ENCODE measurements around the gene NES.
"Not testable (repeated sequence)": the region's sequence is repeated elsewhere in the genome, so short reads cannot be mapped to it uniquely, and the experiment has no call there.

Gene NES

DNA sequence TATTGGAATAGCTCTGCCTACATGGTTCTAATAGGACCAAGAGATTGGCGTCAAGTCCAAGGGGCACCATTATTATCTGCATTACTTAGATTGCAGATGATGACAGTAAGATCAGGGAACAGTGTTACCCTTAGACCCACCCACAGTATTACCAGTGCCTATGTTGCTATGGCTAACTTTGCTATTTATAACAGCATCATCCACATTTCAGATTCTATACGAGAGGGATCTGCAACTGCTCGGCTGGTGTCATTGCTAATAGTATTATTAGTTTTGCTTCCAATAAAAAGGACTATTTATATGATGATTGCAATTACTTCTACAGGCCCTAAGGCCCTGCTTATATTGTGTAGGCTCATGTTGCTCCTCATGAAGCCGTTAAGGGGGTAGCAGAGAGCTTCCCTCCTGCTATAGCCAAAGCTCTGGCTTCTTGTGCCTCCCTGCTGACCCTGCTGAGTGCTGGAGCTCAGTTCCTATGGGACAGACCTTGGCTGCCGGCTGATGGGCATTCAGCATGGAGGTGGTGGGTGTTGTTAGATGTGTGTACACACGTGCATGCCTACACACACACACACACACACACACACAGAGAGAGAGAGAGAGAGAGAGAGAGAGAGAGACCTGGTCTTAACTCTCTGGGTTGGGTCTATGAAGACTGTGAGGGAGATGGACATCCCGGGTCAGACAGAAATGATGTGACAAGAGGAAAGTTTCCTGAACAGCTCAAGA lies 34.0 kb downstream of the NES start:
- no peak for DNase-seq

DNA sequence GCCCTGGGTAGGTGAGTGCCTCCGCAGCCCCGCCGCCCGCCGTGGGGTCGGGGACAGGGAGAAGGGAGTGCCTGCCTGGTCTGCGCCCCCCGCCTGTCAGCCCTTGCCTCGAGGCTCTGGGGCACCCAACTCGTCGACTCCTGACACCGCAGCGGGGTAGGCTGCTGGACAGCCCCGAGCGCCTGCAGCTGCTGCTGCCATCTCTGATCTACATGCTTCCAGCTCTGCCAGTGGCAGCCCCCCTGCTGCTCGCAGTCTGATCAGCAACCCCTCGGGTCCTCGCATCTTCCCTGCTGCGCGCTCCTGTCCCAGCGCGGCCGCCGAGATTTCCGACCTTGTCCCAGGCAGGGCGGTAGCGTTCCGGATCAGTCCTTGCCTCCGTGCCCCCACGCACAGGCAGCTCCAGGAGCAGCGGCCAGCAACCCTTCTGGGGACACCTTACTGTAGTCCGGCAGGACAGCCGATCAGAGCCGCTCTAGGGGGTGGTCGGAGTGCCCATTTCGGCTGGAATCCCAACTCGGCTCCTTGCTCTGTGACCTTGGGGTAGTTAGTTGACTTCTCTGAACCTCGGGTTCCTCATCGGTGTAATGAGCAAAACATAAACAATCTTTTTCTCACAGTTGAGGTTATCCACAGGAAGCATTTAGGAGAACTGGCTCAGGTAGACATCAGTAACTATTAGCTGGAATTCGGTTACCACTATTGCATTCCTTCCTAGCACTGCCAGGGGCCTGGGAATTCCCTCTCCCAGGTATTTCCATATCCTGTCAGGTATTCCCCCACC lies 34.8 kb downstream of the NES start:
- DNase-seq: no peak

DNA sequence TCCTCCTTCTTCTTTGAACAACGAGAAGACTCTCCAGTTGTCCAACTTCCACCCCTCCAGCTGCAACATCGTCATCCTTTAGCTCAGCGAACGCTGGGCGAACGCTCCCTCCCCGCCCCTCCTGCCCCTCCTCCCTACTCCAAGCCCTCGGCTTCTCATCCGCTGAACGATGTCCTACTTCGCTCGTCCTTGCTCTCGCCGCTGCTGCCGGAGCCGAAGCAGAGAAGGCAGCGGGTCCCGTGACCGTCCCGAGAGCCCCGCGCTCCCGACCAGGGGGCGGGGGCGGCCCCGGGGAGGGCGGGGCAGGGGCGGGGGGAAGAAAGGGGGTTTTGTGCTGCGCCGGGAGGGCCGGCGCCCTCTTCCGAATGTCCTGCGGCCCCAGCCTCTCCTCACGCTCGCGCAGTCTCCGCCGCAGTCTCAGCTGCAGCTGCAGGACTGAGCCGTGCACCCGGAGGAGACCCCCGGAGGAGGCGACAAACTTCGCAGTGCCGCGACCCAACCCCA lies 35.4 kb downstream of the NES start, which contains the start of gene BCAN:
Gene BCAN (plus strand): TSS at position 357 of the 504 bp plus-strand sequence. CDS start 3,938 bp downstream, outside the sequence.
- DNase-seq: peak; percentile 46

- no peak for DNase-seq
These were observed 36.1 kb downstream of the NES start for GRCh38 chr1:156640842-156641706.

- no peak for DNase-seq
These were observed 37.6 kb downstream of the NES start for GRCh38 chr1:156639601-156640101.

DNA sequence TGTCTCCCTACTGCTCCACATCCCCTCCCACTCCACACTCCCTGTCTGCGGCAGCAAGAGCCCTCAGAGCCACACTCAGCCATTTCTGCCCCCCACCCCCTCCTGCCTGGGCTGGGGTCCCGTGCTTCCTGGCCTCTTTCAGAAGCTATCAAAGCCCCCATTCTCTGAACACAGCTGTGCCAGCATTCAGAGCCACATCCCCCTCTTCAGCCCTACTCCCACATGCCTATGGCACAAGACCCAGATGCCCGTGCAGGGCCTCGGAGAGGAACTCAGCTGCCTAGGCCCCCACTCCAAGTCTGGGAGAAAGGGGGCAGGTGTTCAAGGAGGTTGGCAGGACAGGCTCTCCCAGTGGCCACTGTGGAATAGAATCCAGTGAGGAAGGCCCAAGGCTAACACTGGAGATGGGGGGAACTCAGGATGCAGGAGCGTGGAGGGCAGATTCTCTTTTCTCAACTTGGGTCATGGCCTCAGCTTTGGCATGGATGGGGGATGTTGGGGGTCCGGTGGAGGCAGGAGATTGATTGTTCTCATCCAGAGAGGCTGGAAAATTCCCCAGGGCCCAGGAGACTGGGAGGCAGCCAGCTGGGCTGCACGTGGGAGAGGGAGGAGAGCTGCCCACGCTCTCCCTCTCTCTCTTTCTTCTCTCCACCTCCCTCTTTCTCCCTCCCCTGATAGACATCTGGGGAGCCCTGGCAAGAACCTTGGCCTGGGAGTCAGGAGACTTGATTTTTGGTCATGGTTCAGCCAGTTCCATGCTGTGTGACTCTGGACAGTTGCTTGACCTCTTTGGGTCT lies 38.8 kb downstream of the NES start:
- DNase-seq: no peak

DNA sequence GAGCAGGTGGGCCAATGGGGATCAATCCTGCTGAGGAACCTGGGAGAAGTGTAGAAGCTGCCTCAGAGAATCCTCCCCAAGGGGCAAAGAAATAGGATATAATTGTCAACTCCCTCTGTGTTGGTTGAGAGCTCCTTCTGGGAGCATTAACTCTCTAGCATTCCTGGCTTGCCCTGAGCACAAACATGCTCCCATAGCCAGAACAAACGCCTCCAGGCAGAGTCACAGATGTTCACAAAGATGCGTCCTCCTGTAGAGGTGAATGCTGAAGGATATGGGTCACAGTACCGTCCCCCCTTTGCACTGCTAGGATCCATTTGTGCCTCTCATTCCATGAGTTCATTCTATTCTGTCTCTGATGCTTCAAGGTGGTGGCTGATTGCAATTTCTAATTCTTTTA lies 44.9 kb downstream of the NES start:
- DNase-seq: no peak

GRCh38 chr1:156631152-156631551 lies 46.1 kb downstream of the NES start:
- not testable (repeated sequence) for DNase-seq

- no peak for DNase-seq
These were observed 47.3 kb downstream of the NES start for GRCh38 chr1:156629823-156630449.

- peak; percentile 51 for DNase-seq
These were observed 49.8 kb downstream of the NES start for GRCh38 chr1:156627313-156627880.

GRCh38 chr1:156626079-156626438 lies 51.1 kb downstream of the NES start:
- DNase-seq: no peak

GRCh38 chr1:156625436-156626078 lies 51.6 kb downstream of the NES start:
- peak; percentile 82 for DNase-seq

DNA sequence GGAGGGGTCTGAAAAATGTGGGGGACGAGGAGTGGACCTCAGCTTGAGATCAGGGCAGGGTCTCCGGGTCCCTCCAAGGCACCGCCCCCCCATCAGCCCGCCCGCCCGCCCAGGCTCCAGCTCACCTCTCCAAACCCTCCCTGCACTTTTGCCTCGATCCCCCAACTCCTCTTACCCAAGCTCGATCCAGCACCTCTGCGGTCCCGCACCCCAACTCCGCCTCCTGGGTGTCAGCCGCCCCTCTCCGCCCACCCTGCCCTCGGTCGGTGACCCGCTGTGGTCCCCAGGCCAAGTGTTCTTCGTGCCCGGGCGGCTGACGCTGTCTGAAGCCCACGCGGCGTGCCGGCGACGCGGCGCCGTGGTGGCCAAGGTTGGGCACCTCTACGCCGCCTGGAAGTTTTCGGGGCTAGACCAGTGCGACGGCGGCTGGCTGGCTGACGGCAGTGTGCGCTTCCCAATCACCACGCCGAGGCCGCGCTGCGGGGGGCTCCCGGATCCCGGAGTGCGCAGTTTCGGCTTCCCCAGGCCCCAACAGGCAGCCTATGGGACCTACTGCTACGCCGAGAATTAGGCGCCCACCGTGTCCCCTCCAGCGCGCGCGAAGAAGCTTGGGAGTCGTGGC lies 52.3 kb downstream of the NES start:
- DNase-seq: peak; percentile 11

DNA sequence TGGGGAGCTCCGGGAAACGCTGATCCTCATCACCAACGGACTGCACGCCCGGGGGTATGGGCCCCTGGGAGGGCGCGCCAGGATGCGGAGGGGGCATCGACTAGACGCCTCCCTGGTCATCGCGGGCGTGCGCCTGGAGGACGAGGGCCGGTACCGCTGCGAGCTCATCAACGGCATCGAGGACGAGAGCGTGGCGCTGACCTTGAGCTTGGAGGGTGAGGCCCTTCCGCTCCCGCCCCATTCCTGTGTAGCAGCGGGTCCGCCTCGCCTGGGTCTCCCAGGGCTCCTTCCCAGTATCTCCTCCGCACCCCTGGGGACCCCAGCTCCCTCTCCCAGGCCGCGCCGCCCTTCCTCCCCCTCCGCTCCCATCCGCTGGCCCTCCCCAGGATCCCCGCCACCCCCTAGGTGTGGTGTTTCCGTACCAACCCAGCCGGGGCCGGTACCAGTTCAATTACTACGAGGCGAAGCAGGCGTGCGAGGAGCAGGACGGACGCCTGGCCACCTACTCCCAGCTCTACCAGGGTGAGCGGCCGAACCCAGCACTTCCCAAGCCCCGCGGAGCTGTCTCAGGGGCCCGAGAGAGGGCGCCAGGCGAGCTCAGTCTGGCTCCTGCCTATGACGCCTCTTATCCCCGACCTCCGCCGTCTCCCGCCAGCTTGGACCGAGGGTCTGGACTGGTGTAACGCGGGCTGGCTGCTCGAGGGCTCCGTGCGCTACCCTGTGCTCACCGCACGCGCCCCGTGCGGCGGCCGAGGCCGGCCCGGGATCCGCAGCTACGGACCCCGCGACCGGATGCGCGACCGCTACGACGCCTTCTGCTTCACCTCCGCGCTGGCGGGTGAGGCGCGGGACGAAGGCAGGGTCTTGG lies 53.0 kb downstream of the NES start:
- DNase-seq: peak; percentile 50

GRCh38 chr1:156622581-156623297 lies 54.5 kb downstream of the NES start:
- no peak for DNase-seq

DNA sequence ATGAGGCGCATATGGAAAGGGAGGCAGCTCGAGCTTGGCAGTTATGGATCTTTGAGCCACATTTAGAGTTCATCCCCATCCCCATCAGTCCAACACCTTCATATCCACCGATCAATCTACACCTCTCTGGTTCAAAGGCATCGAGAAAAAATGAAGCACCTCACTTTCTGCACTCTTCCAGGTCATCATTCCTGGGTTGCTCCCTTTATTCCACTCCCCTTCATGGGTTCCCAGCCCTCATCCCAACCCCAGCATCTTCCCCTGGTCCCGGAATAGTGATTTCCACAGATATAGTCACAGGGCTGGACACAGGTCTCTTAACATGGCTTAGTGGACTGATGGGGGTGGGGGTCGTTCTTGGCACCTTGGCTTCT lies 57.6 kb downstream of the NES start:
- no peak for DNase-seq

- DNase-seq: peak; percentile 34
These were observed 58.2 kb downstream of the NES start, which contains the start of gene HAPLN2 for GRCh38 chr1:156618853-156619581. HAPLN2 (plus strand) TSS chr1:156619415; CDS start chr1:156623491, 4,076 bp downstream.
